GM12874 (cell line): ENCODE data around the gene GNA15.

Experiments used
- CTCF ChIP-seq: IDR thresholded peaks from 2 replicates; pipeline ENCODE4 v1.5.1; 2011; ENCODE audit warnings: low read depth, mild to moderate bottlenecking, control low read depth, low read length, moderate library complexity; ENCODE audit not compliant: insufficient read depth

The GNA15 gene

DNA sequence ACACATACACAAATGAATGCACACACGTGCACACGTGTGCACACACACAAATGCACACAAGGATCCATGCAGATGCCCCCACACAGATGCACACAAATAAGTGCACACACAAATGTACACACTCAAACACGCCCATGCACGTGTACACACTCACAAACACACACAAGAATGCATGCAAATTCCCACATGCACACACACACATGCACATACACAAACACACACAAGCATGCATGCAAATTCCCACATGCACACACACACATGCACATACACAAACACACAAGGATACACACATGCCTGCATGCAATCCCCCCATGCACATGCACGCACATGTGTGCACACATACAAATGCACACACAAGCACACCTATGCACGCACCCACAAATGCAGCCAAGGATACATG is 13.3 kb downstream of the GNA15 start:
- no peak for TF ChIP-seq CTCF

- TF ChIP-seq CTCF = no peak
Observed at GRCh38 chr19:3149526-3150505, 14.0 kb downstream of the GNA15 start.

DNA sequence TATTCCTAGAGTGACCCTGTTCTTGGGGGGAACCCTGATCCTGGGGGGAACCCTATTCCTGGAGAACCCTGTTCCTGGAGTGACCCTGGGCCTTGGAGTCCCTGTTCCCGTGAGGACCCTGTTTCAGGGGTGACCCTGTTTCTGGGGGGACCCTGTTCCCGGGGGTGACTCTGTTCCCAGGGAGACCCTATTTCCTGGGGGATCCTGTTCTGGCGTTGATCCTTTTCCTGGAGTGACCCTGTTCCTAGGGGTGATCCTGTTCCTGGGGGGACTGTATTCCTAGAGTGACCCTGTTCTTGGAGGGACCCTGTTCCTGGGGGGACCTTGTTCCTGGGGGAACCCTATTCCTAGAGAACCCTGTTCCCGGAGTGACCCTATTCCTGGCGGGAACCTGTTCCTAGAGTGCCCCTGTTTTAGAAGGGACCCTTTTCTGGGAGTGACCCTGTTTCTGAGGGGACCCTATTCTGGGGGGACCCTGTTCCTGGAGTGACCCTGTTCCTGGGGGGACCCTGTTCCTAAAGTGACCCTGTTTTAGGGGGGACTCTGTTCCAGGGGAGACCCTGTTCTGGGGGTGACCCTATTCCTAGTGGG is 15.0 kb downstream of the GNA15 start:
- no peak for TF ChIP-seq CTCF

GRCh38 chr19:3151563-3152418 is 16.0 kb downstream of the GNA15 start:
- no peak for TF ChIP-seq CTCF

DNA sequence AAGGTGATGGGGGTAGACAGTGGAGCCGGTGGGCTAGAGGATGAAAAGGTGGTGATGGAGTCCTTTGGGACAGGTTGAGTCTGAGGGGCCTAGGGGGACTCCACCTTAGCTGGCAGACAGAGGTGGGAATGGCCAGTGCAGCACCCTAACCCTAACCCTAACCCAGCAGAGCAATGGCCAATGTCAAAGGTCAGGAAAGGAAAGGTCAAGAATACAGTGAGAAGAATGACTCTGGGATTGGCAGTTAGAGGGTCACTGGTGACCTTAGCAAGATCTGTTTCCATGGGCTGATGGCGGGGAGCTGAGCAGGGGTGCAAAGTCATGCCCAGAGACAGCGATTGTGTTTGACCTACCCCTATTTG is 16.6 kb downstream of the GNA15 start:
- TF ChIP-seq CTCF = no peak

- no peak for TF ChIP-seq CTCF
Observed at GRCh38 chr19:3153286-3154230, 17.7 kb downstream of the GNA15 start.
